Neuronal stem cell (in vitro differentiated cells): ENCODE measurements around the gene COA1.

Experiments used
- DNase-seq: peaks from one replicate; pipeline ENCODE4 v3.0.0-alpha.2; 2013; ENCODE audit warnings: low spot score
- H2AFZ ChIP-seq: one replicate; pipeline ENCODE4 v1.6.1; 2013; ENCODE audit warnings: mild to moderate bottlenecking, low read length, inconsistent platforms
- H2AK5ac ChIP-seq: 2 replicates; pipeline ENCODE4 v1.6.1; 2013; ENCODE audit warnings: low read depth, mild to moderate bottlenecking, inconsistent platforms, low read length, moderate library complexity, mixed read lengths
- H2BK120ac ChIP-seq: 2 replicates; pipeline ENCODE4 v1.6.1; 2013; ENCODE audit warnings: low read depth, mild to moderate bottlenecking, inconsistent platforms, low read length, moderate library complexity, mixed read lengths
- H2BK12ac ChIP-seq: one replicate; pipeline ENCODE4 v1.6.1; 2013; ENCODE audit warnings: low read length, inconsistent platforms
- H2BK15ac ChIP-seq: 2 replicates; pipeline ENCODE4 v1.6.1; 2013; ENCODE audit warnings: mild to moderate bottlenecking, low read length, inconsistent platforms, mixed read lengths
- H2BK5ac ChIP-seq: one replicate; pipeline ENCODE4 v1.6.1; 2013; ENCODE audit warnings: inconsistent platforms, mild to moderate bottlenecking, low read length, moderate library complexity
- H3K14ac ChIP-seq: one replicate; pipeline ENCODE4 v1.6.1; 2013; ENCODE audit warnings: low read length, inconsistent platforms
- H3K18ac ChIP-seq: 2 replicates; pipeline ENCODE4 v1.6.1; 2013; ENCODE audit warnings: low read length, inconsistent platforms
- H3K23ac ChIP-seq: 2 replicates; pipeline ENCODE4 v1.6.1; 2013; ENCODE audit warnings: low read depth, mild to moderate bottlenecking, mixed read lengths, low read length, inconsistent platforms; ENCODE audit not compliant: poor library complexity
- H3K27ac ChIP-seq: replicated peaks from 3 replicates; pipeline ENCODE4 v1.5.1; 2013; ENCODE audit warnings: low read length, inconsistent platforms
- H3K27me3 ChIP-seq, 3 experiments: 2 replicates each; pipeline ENCODE4 v1.6.1; 2013; ENCODE audit warnings: low read length in 3 of 3, mild to moderate bottlenecking in 2 of 3, inconsistent platforms in 1 of 3, low read depth in 1 of 3, mixed read lengths in 1 of 3, moderate library complexity in 1 of 3; ENCODE audit not compliant: control insufficient read depth in 3 of 3, insufficient read depth in 3 of 3
- H3K36me3 ChIP-seq, 2 donors: replicated peaks in 1 of 2; 2 replicates each; pipeline ENCODE4 v1.6.1; 2013; ENCODE audit warnings: low read length in 2 of 2; ENCODE audit not compliant: control insufficient read depth in 2 of 2, insufficient read depth in 2 of 2
- H3K4ac ChIP-seq: 2 replicates; pipeline ENCODE4 v1.6.1; 2013; ENCODE audit warnings: inconsistent platforms, mild to moderate bottlenecking, low read length, moderate library complexity
- H3K4me1 ChIP-seq, 2 donors: 1 replicate in 1 of 2; 2 replicates in 1 of 2; pipeline ENCODE4 v1.6.1; 2013; ENCODE audit warnings: low read length in 2 of 2, low read depth in 1 of 2; ENCODE audit not compliant: control insufficient read depth in 2 of 2, insufficient read depth in 1 of 2
- H3K4me2 ChIP-seq: one replicate; pipeline ENCODE4 v1.6.1; 2013; ENCODE audit warnings: mild to moderate bottlenecking, low read length, inconsistent platforms; ENCODE audit not compliant: insufficient read depth, poor library complexity, severe bottlenecking
- H3K4me3 ChIP-seq, 2 donors: 2 replicates each; pipeline ENCODE4 v1.5.1; 2013; ENCODE audit warnings: low read length in 2 of 2, mild to moderate bottlenecking in 2 of 2, inconsistent platforms in 1 of 2, moderate library complexity in 1 of 2
- H3K79me1 ChIP-seq: one replicate; pipeline ENCODE4 v1.6.1; 2013; ENCODE audit warnings: low read depth, mild to moderate bottlenecking, inconsistent platforms, low read length, moderate library complexity
- H3K9ac ChIP-seq: one replicate; pipeline ENCODE4 v1.6.1; 2013; ENCODE audit warnings: mild to moderate bottlenecking, low read depth, low read length, inconsistent platforms; ENCODE audit not compliant: poor library complexity
- H3K9me3 ChIP-seq, 2 donors: replicated peaks in 1 of 2; 2 replicates each; pipeline versions ENCODE3 to v1.6.1; 2013; ENCODE audit warnings: low read length in 2 of 2, mild to moderate bottlenecking in 2 of 2, inconsistent platforms in 1 of 2, low read depth in 1 of 2, mixed read lengths in 1 of 2, moderate library complexity in 1 of 2; ENCODE audit not compliant: control insufficient read depth in 2 of 2, insufficient read depth in 1 of 2
- H4K8ac ChIP-seq: one replicate; pipeline ENCODE4 v1.6.1; 2013; ENCODE audit warnings: low read depth, mild to moderate bottlenecking, inconsistent platforms, low read length, moderate library complexity
- H4K91ac ChIP-seq: one replicate; pipeline ENCODE4 v1.6.1; 2013; ENCODE audit warnings: low read length, low read depth, mild to moderate bottlenecking, inconsistent platforms; ENCODE audit not compliant: poor library complexity
- WGBS, 2 donors: extraction: QIAGEN DNeasy Blood & Tissue Kit; methylation state at CpG; one replicate each; pipeline ENCODE4 v1.1.7; 2013; ENCODE audit warnings: missing lambda C conversion rate in 2 of 2, mixed read lengths in 1 of 2; ENCODE audit not compliant: insufficient read length in 2 of 2, insufficient replicate concordance in 1 of 2; ENCODE audit errors: extremely low coverage in 2 of 2; 5-methylcytosine and 5-hydroxymethylcytosine counted together

Gene COA1

GRCh38 chr7:43764807-43765491 is 35.6 kb upstream of the COA1 start:
- DNase-seq, result no peak
- Histone ChIP-seq H3K23ac (no peak overlapping the region), H3K27ac (no peak overlapping the region), H3K4me1 (peaks cover 0 to 10% of the 10 kb centered on the region in 2 donors), H4K91ac (no peak overlapping the region), H2AK5ac (no peak overlapping the region), H3K9ac (no peak overlapping the region), H3K27me3 (peaks cover 0 to 5% (median 0%) of the 10 kb centered on the region in 3 experiments), H3K4ac (no peak overlapping the region), H2BK120ac (no peak overlapping the region), H3K4me2 (no peak overlapping the region), H3K9me3 (no peaks in the 10 kb centered on the region), H3K79me1 (no peaks in the 10 kb centered on the region), H3K4me3 (no peak overlapping the region), H3K14ac (no peak overlapping the region), H3K36me3 (no peaks in the 10 kb centered on the region), H2BK5ac (no peak overlapping the region), H2AFZ (no peak overlapping the region), H3K18ac (no peak overlapping the region), H2BK12ac (no peak overlapping the region), H4K8ac (no peak overlapping the region), H2BK15ac (no peak overlapping the region)
- WGBS, 2 donors, result no CpG with 5 or more reads among the region's 10 CpGs

- Histone ChIP-seq H2BK12ac (no peak overlapping the region), H3K23ac (no peak overlapping the region), H2AFZ (no peak overlapping the region), H2BK5ac (no peak overlapping the region), H3K4ac (no peak overlapping the region), H2BK120ac (no peak overlapping the region), H3K36me3 (no peaks in the 10 kb centered on the region), H3K27me3 (peaks cover 0 to 13% (median 0%) of the 10 kb centered on the region in 3 experiments), H3K4me2 (no peak overlapping the region), H2BK15ac (no peak overlapping the region), H4K8ac (no peak overlapping the region), H3K4me3 (no peak overlapping the region), H3K14ac (no peak overlapping the region), H4K91ac (no peak overlapping the region), H3K4me1 (peaks cover 2 to 13% of the 10 kb centered on the region in 2 donors), H3K18ac (no peak overlapping the region), H3K9ac (no peak overlapping the region), H3K79me1 (no peaks in the 10 kb centered on the region), H2AK5ac (no peak overlapping the region), H3K27ac (no peak overlapping the region), H3K9me3 (no peaks in the 10 kb centered on the region)
- DNase-seq, result no peak
- no CpG with 5 or more reads among the region's 9 CpGs for WGBS, 2 donors
Measured at GRCh38 chr7:43764039-43764761, 34.9 kb upstream of the COA1 start.

- no peak overlapping the region for H3K27ac ChIP-seq
- H3K9me3 ChIP-seq, result no peaks in the 10 kb centered on the region
- no peak overlapping the region for H3K4me2 ChIP-seq
- no peak overlapping the region for H2BK120ac ChIP-seq
- no peak overlapping the region for H3K4me3 ChIP-seq
- H3K79me1 ChIP-seq, result no peaks in the 10 kb centered on the region
- H2BK15ac ChIP-seq, result no peak overlapping the region
- DNase-seq, result no peak
- no peak overlapping the region for H2BK12ac ChIP-seq
- no CpG with 5 or more reads among the region's 3 CpGs for WGBS, 2 donors
- no peak overlapping the region for H3K4ac ChIP-seq
- peaks cover 2 to 14% of the 10 kb centered on the region in 2 donors for H3K4me1 ChIP-seq
- H3K9ac ChIP-seq, result no peak overlapping the region
- H3K27me3 ChIP-seq, result peaks cover 0 to 16% (median 4%) of the 10 kb centered on the region in 3 experiments
- no peak overlapping the region for H2AK5ac ChIP-seq
- H4K8ac ChIP-seq, result no peak overlapping the region
- no peaks in the 10 kb centered on the region for H3K36me3 ChIP-seq
- no peak overlapping the region for H4K91ac ChIP-seq
- H3K14ac ChIP-seq, result no peak overlapping the region
- H3K23ac ChIP-seq, result no peak overlapping the region
- no peak overlapping the region for H2BK5ac ChIP-seq
- no peak overlapping the region for H3K18ac ChIP-seq
- no peak overlapping the region for H2AFZ ChIP-seq
Measured at GRCh38 chr7:43763183-43763582, 33.9 kb upstream of the COA1 start.

GRCh38 chr7:43761938-43762692 is 32.8 kb upstream of the COA1 start:
- H2BK12ac ChIP-seq, result no peak overlapping the region
- H3K18ac ChIP-seq, result no peak overlapping the region
- no peak for DNase-seq
- H3K4me3 ChIP-seq, result no peak overlapping the region
- no peak overlapping the region for H4K8ac ChIP-seq
- no CpG with 5 or more reads among the region's 5 CpGs for WGBS, 2 donors
- no peak overlapping the region for H2BK15ac ChIP-seq
- no peaks in the 10 kb centered on the region for H3K79me1 ChIP-seq
- no peak overlapping the region for H2BK120ac ChIP-seq
- H3K23ac ChIP-seq, result no peak overlapping the region
- H3K4ac ChIP-seq, result no peak overlapping the region
- H4K91ac ChIP-seq, result no peak overlapping the region
- peaks cover 2 to 9% of the 10 kb centered on the region in 2 donors for H3K4me1 ChIP-seq
- no peak overlapping the region for H2BK5ac ChIP-seq
- H3K27me3 ChIP-seq, result peaks cover 0 to 27% (median 11%) of the 10 kb centered on the region in 3 experiments
- H3K9me3 ChIP-seq, result no peaks in the 10 kb centered on the region
- no peak overlapping the region for H3K4me2 ChIP-seq
- H2AK5ac ChIP-seq, result no peak overlapping the region
- H3K36me3 ChIP-seq, result no peaks in the 10 kb centered on the region
- no peak overlapping the region for H3K27ac ChIP-seq
- H3K14ac ChIP-seq, result no peak overlapping the region
- no peak overlapping the region for H3K9ac ChIP-seq
- no peak overlapping the region for H2AFZ ChIP-seq
